HG03354 (cell line): ENCODE measurements around the gene ATG4C.
"Not testable (repeated sequence)": the region's sequence is repeated elsewhere in the genome, so short reads cannot be mapped to it uniquely, and the experiment has no call there.

Experiments used
- ATAC-seq: cut with Tn5 transposase; IDR thresholded peaks from one replicate; pipeline ENCODE4 v1.9.1; 2021; ENCODE audit warnings: mild to moderate bottlenecking; ENCODE audit not compliant: unreplicated experiment, poor library complexity, severe bottlenecking

The ATG4C gene

DNA sequence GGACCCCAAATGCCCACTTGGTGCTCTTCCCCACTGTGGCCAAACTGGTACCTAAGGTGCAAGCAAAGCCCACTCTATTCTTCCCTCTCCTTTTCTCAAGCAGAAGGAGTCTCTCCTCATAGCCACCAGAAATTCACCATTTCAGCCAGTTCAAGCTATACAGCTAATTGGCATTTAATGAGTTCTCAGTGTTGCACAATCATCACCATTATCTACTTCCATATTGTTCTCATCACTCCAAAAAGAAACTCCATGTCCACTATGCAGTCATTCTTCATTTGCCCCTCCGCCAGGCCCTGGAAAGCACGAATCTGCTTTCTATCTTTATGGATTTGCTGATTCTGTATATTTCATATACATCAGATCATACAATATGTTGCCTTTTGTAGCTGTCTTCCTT lies 9.9 kb upstream of the ATG4C start:
- no peak for ATAC-seq

DNA sequence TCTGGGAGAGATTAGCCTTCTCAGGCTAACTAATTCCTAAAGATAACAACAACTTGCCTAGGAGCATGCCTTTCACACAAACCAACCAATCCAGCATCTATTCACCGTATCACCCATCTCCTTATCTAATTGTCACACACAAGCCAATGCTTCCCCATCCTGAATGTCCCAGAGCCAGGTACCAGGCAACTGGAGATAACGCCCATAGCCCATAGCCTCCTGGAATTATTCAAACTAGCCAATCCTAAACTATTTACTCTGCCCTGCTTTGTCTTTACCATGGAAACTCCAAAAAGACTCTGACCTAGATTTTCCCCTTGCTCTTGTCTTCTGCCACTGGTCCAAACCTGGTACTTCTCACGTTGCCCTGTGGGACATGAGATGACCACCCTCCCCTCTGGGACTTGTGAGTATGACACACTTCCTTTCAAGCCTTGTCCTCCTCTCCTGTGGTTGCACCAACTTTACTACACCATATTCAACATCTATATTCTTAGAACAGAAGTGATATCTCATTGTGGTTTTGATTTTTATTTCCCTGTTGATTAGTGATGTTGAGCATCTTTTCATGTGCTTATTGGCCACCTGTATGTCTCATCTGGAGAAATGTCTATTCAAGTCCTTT lies 8.8 kb upstream of the ATG4C start:
- ATAC-seq = no peak

DNA sequence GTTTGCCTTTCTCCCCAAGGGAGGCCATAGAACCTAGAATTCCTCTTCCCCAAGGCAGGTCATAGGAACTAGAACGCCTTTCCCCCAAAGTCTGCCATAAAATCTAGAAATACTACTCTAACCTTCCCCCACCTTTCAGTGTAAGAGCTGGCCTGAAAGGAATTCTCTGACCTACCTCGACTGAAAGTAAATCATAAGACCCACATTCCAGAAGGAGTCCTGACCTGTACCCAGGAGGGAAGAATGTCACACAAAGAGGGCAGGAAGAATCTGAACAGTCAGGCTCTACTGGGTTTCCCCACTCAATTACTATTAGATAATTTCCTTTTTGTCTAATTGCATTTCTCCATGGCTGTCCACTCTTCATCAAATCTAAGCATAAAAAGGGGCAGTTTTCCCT lies 5.7 kb upstream of the ATG4C start:
- ATAC-seq = no peak

DNA sequence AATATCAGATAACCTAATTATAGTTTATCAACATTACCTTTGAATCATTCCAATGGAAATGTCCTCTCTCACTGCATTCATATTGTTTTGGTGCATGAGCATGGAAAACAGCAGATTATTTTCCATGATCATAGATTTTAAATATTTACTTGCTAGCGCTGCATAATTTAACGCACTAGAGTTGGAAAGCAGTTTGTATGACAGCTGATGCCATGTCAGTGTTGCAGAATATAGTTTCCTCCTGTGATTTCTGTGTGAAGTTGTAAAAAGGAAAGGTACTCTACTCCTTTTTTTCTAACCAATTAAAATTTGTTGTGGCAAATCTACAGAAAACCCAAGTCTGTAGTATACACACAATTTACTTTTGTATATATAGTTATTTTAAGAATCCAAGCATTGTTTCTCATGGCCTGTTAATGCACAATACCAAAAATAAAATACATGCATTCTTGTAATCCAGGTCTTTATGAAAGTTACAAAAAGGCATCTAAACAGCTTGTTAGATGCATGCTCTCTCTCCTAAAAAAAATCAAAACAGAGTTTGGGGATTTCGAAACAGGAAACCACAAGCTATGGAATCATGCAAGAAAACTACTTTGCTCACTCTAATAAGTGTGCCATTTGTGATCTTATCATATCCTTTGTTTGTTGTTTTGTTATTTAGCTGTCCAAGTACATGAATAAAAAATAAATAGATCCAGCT lies 1.9 kb upstream of the ATG4C start:
- ATAC-seq = no peak

DNA sequence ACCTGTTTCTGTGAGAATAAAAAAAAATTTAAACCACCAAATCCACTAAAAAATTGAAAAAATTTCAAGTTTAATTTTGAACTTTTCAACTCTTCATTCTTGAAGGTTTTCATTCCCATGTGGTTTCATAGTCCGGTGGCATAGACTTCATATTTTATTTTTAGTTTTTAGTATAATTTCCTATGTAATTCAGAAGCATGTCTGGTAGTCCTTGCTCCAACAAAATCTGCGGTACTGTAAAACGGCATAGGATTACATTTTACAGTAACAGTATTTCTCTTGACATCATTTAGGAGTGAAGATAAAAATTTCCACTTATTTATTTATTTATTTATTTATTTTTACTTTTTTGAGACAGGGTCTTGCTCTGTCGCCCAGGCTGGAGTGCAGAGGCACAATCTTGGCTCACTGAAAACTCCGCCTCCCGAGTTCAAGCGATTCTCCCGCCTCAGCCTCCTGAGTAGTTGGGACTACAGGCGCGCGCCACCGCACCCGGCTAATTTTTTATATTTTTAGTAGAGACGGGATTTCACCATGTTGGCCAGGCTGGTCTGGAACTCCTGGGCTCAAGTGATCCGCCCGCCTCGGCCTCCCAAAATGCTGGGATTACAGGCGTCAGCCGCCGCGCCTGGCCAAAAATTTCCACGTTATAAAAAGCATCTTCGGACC lies 1.3 kb upstream of the ATG4C start:
- ATAC-seq = not testable (repeated sequence)

DNA sequence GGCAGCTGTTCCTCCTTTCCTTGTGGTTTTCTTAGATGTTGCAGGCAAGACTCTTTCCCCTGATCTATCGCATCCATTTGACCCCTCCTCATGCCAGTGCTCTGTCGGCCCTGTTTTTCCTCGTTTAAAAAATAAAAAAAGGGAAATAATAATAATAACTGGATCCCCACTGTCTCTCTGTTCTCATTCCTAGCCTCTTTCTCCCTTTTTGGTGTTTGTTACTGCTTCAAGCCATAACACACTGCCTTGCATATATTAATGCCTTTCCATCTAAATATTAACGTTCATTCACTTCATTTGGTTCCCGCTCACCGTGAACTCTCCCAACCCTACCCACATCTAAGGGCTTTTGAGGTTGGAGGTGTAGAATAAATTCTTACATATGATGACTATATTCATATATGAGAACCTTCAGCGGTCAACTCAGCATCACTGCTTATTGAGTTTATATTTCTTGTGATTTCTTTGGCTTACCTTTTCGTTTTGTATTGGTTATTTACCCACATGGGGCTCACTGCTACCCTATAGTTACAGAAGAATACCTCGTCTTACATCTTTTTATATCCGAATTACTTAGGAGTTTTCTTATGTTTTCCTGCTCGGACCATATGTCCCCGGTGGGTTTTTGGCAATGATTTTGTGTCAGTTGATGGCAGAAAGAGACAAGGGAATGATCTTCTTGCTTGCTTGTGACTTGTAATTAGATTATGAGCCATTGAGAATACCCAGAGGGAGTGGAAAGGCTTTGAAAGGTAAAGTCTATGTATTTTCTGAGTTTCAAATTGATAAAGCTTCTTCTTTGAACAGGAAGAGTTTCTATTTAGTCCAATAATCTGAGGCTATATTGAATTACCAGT lies 805 bp downstream of the ATG4C start:
- peak; percentile 19 for ATAC-seq

DNA sequence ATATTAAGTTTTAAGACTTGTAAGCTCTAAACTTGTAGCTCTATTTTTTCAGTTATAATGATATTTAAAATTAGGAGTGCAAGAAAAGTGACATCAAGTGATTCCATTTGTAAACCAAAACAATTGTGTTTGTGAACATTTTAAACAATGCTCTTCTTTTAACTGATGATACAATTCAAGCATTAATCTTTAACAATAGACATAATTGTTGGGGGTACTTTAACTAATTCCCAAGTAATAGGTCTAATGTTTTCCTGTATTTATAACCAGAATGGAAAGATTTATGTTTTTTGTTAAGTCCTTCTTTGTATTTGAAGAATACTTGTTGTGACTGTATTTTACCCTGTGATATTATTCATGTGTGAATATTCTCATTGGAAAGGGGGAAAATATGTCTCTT lies 6.8 kb downstream of the ATG4C start:
- ATAC-seq = no peak

DNA sequence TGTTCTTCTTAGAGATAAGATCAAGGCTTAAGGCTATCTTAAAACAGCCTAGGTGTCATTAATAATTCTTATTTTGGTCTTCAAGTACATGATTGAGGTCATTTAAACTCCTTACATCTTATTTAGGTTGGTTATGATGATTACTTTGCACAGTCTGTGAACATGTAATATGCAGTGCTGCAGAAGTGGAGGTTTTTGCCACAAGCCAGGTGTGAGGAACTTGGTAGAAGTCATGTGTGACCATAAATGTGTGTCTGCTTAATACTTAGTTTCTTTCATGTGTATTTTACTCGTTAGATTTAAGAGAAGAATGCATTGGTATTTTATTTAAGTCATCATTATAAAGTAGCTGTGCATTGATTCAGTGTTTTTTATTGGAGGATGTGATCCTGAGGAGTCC lies 10.1 kb downstream of the ATG4C start:
- ATAC-seq = peak; percentile 52

DNA sequence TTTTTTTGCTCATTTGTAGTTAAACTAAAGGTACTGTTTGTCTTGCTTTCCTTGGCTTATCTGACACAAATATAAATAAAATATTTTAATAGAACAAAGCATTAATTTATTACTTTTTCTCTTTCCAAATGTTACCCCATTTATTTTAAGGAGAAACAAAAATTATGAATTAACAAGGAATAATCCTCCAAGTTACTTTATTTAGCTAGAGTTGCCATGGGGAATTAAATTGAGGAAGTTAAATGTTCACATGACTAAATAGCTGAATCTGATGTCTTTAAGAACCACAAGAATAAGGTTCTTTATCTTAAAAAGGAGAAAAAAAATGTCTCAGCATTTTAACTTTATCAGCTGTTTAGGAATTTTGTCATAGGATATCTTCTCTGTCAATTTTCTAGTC lies 12.3 kb downstream of the ATG4C start:
- no peak for ATAC-seq

DNA sequence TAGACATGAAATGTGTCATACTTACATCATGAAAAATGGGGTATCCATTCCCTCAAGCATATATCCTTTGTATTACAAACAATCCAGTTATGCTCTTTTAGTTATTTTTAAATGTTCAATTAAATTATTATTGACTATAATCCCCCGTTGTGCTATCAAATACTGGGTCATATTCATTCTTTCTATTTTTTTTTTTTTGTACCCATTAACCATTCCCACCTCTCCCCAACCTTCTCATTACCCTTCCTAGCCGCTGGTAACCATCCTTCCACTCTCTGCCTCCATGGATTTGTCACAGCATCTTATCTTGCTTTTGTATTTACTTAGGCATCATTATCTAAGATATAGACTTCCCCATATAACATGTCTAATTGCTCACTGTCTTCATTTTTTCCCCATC lies 15.8 kb downstream of the ATG4C start:
- no peak for ATAC-seq

DNA sequence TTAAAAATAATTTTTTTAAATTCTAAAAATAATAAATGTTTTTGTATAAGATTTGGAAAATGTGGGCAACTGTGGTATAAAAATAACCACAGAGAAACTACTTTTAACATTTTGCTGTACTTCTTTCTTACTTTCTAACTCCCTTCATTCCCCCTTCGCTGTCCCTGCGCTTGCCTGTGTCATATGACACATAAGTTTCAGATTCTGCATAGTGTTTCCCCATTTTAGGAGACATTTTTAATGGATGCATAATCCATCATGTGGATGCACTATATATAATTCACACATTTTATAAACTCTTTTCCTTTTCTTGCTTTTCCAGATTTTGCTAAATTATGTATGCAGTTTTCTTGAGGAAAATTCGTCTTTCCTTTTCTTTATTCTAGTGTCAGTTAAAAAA lies 16.3 kb downstream of the ATG4C start:
- ATAC-seq = peak; percentile 51

DNA sequence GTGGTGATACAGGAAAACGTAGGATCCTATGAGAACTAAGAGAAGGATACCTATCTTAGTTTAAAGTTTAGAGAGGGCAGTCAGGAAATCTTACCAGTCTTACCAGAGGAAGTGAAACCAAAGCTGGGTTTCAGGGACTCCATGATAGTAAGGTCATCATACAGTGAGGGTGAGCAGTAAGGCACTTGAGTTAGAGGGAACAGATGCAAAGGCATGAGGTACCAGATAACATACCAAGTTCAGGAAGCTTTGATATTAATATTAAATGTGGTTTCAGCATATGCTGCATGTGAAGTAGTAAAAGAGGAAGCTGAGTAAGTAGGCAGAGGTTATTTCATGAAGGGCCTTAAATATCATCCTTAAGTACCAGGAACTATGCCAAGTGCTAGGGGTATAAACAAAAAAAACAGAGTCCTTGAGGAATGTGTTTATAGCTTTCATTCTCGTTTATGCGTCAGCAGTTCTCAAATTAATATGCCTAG lies 16.9 kb downstream of the ATG4C start:
- peak; percentile 100 for ATAC-seq

DNA sequence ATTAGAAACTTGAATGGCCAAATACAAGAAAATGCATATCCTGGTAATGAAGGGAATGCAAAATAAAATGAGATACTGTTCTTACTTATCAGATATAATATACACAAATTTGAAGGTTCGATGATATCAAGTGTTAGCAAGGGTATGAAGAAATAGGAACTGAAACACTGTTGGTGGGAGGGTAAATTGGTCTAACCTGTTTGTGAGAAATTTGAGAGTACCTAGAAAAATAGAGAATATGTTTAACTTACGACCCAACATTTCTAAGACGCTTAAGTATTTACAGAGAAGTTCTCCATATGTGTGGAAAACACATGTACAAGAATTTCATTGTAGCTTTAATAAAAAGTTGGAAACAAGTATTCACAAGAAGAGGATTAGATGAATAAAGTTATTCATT lies 25.9 kb downstream of the ATG4C start:
- ATAC-seq = peak; percentile 53

DNA sequence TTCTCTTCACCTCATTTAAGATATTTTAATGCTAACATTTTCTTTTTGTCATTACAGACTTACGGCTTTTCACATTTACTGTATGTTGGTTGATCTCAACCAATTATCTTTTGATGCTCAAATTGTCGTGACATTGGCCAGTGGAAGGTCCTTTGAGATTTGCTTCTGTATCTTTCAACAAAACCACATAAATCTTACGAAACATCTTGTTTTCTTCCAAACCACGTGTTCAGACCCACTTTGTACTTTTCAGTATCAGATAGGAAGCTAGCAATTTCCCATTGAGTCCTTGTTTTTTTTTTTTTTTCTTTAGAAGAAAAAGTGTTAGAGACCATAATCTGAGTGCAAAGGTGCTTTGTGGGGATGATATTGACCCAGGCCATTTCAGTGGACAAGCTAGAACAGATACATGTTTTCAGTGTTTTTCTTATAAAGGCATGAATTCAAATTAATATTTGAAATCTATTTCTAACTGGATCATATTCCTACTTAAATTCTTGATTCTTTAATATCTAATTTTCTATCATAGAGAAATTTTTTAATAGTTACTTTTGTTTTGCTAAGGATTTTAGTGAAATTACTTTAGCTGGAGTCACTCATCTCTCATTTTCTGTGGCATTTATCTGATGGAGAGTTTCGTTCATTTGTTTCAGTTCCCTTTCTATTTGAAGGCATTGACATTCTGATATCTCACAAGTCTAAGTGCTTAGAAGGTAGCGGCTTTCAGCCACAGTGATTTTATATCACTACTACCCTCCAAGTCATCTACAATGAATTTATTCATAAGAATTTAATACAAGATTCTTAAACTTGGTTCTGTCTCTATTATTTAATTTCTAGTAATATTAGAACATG lies 26.7 kb downstream of the ATG4C start:
- peak; percentile 97 for ATAC-seq

DNA sequence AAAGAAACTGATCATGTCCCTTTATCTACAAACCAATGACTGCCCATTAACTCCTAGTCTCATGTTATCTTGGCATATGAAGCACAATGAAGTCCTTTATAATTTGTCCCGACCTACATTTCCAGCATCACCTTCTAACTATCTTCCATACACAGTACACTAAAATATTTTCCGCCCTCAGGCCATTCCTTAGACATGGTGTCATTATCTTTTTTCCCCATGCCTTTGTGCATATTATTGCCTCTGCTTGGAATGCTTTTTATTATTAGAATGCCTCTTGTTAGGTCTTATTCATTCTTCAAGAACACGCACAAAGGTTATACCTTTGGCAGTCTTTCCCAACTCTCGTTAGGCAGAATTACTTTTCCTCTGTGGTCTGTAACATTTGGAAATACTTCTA lies 39.6 kb downstream of the ATG4C start:
- ATAC-seq = no peak

DNA sequence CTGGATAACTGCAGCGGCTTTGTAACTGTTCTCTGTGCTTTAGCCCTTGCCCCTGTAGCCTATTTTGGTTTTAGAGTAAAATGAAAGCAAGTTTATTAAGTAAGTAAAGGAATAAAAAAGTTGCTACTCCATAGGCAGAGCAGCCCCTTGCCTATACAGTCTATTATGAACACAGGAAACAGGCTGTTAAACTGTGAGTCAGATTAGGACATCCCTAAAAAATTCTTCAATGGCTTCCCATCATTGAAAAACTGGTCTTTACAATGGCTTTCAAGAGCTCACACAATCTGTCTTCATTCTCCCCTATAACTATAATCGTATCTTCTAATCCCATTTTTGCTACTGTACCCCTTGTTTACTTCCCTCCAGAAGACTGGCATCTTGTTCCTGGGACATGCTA lies 43.0 kb downstream of the ATG4C start:
- no peak for ATAC-seq

DNA sequence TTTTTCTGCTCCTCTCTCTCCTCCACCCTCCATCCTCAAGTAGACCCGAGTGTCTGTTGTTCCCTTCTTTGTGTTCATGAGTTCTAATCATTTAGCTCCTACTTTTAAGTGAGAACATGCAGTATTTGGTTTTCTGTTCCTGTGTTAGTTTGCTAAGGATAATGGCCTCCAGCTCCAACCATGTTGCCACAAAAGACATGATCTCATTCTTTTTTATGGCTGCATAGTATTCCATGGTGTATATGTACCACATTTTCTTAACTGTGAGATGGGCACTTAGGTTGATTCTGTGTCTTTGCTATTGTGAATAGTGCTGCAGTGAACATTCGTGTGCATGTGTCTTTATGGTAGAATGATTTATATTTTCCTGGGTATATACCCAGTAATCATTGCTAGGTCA lies 43.9 kb downstream of the ATG4C start:
- ATAC-seq = not testable (repeated sequence)

DNA sequence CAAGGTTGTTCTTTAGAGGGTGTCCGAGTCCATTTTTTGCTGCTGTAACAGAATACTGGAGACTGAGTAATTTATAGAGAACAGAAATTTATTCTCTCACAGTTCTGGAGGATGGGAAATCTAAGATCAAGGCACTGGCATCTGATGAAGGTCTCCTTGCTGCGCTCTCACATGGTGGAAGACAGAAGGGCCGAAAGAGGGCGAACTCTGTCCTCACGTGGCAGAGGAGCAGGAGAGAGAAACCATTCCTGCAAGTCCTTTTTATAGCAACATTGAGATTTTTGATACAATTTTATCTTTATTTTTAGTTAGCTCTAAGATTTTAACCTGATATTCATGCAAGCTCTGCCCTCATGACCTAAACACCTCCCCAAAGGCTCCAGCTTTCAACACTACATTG lies 48.3 kb downstream of the ATG4C start:
- ATAC-seq = no peak

DNA sequence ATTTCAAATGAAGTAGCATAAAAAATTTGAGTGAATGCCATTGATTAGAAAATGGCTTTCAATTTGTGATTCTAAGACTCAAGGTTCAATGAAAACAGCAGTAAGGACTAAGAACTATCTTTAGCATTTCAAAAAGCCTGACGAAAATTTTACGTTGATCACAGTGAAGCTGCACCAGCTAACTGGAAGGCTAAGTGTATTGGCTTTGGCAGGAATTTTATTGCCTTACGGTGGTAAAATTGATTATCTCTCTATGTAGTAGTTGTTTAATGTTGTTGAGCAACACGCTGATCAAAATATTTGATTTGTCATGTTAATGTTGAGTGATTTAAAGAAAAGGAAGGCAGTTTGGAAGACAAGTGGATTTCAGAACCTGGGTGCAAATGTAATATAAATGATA lies 49.6 kb downstream of the ATG4C start:
- no peak for ATAC-seq
